Lower lobe of right lung (tissue), 2 donors: ENCODE data around the gene AFTPH. TPM values are rescaled to one million over a fixed set of nuclear protein-coding genes. Genes with fewer than 3 reads are reported as not detected.
A peak's percentile ranks its signal among the peaks of the same experiment; 100 is the strongest.

Experiments used
- ATAC-seq, 2 donors: fragments of 200-7000 bp; cut with Tn5 transposase; one replicate each; pipeline ENCODE4 v1.9.1; 2020 to 2022; ENCODE audit warnings: mild to moderate bottlenecking in 2 of 2, moderate library complexity in 2 of 2
- DNase-seq: peaks from one replicate; pipeline ENCODE4 v3.0.0-alpha.2; 2020
- H3K27ac ChIP-seq: fragments of 200-600 bp; one replicate; pipeline ENCODE4 v1.8.0; 2022
- H3K27me3 ChIP-seq: fragments of 200-600 bp; one replicate; pipeline ENCODE4 v1.8.0; 2022; ENCODE audit warnings: low read depth
- H3K36me3 ChIP-seq: fragments of 200-600 bp; one replicate; pipeline ENCODE4 v1.8.0; 2022; ENCODE audit warnings: mild to moderate bottlenecking
- H3K4me1 ChIP-seq: fragments of 200-600 bp; one replicate; pipeline ENCODE4 v1.8.0; 2022
- H3K4me3 ChIP-seq: fragments of 200-600 bp; one replicate; pipeline ENCODE4 v1.8.0; 2022; ENCODE audit warnings: mild to moderate bottlenecking
- H3K9me3 ChIP-seq: fragments of 200-600 bp; one replicate; pipeline ENCODE4 v1.8.0; 2022
- intact Hi-C: fragments of 100-400 bp; cut with DNase I; formaldehyde crosslinking; loops from one replicate; pipeline ENCODE4 v1.11.0; 2022
- total RNA-seq: library from RNA; stranded (reverse); fragmentation: NEBNext Ultra II Directional; extraction: Animal tissue kit (Norgen Biotek cat#: 25700); gene quantifications from one replicate; pipeline ENCODE4 v1.2.1, GENCODE V29; 2021
- TF ChIP-seq, protein P1 (sequence below): fragments of 200-600 bp; IDR thresholded peaks from one replicate; pipeline ENCODE4 v1.8.0; 2022; ENCODE audit warnings: antibody characterized with exemption, mild to moderate bottlenecking
- donor health status: DM: no; HTN: yes; CAD: no; lungs with severe emphysema.

AFTPH gene
- total RNA-seq, 1 donor from 2014 or later, result 42.6 TPM

DNA sequence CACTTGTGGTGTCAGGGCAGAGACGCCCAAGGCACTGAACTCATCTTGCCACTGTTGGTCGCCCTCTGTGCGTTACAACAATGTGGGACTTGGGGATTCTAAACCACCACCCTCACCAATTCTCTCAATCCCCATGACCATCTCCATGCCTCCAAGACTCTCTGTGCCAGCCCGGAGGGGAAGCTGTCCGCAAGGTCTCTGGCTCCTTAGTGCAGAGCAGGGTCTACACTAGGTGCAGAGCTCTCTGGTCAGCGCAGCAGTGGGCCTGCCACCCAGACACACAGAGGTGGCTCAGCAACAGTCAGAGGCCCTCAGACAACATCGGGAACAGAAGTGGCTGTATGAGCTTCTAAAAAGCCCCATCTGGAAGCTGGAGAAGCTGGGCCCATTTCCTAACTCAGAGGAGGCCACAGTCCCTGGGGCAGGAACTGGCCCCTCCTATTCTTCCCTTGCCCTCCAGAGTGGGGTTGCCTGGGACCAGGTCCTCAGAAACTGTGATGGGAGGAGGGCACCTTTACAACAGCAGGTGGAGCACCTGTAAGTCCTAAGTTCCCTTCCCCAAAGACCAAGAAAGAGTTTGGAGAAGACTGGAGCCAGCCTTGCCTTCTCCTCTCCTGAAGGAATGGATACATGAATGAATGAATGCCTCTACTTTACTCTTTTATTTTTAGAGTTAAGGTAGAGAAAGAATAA is 91.9 kb downstream of the AFTPH start:
- TF ChIP-seq, protein P1, sequence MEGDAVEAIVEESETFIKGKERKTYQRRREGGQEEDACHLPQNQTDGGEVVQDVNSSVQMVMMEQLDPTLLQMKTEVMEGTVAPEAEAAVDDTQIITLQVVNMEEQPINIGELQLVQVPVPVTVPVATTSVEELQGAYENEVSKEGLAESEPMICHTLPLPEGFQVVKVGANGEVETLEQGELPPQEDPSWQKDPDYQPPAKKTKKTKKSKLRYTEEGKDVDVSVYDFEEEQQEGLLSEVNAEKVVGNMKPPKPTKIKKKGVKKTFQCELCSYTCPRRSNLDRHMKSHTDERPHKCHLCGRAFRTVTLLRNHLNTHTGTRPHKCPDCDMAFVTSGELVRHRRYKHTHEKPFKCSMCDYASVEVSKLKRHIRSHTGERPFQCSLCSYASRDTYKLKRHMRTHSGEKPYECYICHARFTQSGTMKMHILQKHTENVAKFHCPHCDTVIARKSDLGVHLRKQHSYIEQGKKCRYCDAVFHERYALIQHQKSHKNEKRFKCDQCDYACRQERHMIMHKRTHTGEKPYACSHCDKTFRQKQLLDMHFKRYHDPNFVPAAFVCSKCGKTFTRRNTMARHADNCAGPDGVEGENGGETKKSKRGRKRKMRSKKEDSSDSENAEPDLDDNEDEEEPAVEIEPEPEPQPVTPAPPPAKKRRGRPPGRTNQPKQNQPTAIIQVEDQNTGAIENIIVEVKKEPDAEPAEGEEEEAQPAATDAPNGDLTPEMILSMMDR, result no peak
- DNase-seq, result no peak
- Histone ChIP-seq H3K36me3 (no peaks in the 10 kb centered on the region), H3K4me3 (no peak overlapping the region), H3K27me3 (no peaks in the 10 kb centered on the region), H3K9me3 (no peaks in the 10 kb centered on the region), H3K4me1 (no peaks in the 10 kb centered on the region), H3K27ac (no peak overlapping the region)
- no peak for ATAC-seq
- intact Hi-C loops, result no loop called here

DNA sequence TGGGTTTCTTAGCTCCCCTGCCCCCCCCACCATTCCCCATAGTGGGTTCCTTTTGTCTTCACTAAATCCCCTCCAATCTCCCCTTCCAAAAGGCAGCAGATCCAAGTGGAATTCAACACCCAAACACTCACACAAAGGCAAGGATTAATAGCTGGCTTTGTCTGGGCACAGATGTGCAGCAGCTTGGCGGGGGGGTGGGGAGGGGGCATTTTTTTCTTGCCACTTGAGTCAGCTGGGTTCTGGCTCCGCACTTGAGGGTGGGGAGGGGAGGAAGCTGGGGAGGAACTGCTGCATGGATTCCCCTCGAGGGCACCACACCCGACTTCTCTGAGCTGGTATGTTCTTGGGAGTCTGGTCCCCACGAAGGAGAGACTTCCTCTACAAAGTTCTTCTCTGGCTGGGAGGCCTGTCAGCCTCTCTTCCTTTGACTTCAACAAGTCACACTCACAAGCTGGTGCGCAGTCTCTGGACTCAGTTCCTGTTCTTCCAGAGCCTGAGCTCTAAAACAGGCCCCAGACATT is 93.6 kb downstream of the AFTPH start:
- Histone ChIP-seq H3K27me3 (no peaks in the 10 kb centered on the region), H3K9me3 (no peaks in the 10 kb centered on the region), H3K4me3 (no peak overlapping the region), H3K4me1 (no peaks in the 10 kb centered on the region), H3K36me3 (no peaks in the 10 kb centered on the region), H3K27ac (no peak overlapping the region)
- TF ChIP-seq, protein P1, result no peak
- no peak for DNase-seq
- ATAC-seq, result no peak
- intact Hi-C loops, result no loop called here

DNA sequence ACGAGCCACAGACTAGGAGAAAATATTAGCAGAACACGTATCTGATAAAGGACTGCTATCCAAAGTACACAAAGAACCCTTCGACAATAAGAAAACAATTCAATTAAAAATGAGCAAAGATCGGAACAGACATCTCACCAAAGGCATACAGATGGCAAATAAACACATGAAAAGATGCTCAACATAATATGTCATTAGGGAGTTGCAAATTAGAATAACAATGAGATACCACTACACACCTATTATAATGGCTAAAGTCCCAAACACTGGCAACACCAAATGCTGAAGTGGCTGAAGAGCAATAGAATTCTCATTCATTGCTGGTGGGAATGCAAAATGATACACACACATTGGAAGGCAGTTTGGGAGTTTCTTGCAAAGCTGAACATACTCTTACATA is 96.5 kb downstream of the AFTPH start:
- Histone ChIP-seq H3K4me1 (no peaks in the 10 kb centered on the region), H3K27me3 (no peaks in the 10 kb centered on the region), H3K9me3 (no peaks in the 10 kb centered on the region), H3K27ac (no peak overlapping the region), H3K36me3 (no peaks in the 10 kb centered on the region), H3K4me3 (no peak overlapping the region)
- TF ChIP-seq, protein P1, result no peak
- intact Hi-C loops, result no loop called here
- ATAC-seq (no peak), DNase-seq (no peak)

DNA sequence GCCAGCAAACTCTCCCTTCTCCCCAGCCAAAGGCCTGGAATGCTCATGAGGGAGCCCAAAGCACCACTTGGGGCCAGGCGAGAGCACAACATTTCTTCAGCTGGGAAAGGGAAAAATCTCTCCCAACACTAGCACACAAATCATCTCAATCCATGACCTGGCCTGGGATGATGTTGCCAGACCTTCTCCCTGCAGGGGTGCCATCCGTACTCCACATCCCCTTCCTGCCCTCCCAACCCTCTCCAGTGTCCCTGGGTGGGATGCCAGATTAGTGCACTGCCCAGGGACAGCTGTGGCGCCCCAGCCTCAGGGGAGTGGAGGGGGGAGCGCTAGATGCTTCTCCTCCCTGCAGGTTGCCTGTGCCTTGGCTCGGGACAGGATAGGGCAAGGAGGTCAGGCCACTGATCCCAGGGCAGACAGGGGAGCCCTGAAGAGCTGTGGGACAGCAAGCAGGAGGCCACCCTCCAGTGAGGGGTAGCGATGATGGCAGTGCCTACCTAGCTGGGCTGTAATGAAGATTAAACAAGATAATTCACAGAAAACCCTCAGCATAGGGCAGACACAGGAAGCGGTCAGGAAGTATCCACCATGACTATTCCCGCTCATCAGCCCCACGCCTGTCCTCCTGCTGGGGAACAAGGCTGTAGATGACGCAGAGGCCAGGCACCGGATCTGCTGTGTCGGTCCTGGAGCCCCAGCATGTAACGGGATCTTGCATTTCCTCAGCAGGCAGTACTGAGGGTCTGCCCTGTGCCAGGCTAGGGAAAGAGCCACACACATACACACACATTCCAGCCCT is 98.5 kb downstream of the AFTPH start:
- Histone ChIP-seq H3K27me3 (no peaks in the 10 kb centered on the region), H3K4me3 (no peak overlapping the region), H3K36me3 (no peaks in the 10 kb centered on the region), H3K9me3 (no peaks in the 10 kb centered on the region), H3K4me1 (no peaks in the 10 kb centered on the region), H3K27ac (no peak overlapping the region)
- ATAC-seq (peak in 1 of 2 donors; percentile 16), DNase-seq (no peak)
- TF ChIP-seq, protein P1, result peak; percentile 12
- intact Hi-C loops, result no loop called here

DNA sequence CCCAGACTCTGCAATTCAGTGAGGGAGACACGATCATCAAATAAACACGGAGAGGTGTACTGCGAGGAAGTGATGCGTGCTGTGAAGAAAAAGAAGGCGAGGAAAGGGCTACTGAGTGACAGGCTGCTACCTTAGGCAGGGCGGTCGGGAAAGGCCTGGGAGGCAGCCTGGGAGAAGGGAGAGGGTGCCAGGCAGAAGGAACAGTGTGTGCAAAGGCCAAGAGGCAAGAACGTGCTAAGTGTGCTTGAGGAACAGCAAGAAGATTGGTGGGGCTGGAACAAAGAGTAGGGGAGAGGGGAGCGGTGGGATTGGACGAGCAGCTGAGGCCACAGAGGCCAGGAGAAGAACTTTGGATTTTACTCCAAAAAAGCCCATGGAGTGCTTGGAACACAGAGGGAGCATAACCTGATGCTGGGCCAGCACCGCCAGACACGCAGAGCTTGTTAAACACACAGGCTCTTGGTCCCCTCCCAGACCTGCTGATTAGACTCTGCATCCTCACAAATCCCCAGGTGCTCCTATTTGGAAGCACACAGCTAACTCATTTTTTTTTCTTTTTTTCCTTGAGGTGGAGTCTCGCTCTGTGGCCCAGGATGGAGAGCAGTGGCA is 99.2 kb downstream of the AFTPH start:
- ATAC-seq (no peak), DNase-seq (no peak)
- H3K9me3 ChIP-seq, result no peaks in the 10 kb centered on the region
- no peak overlapping the region for H3K27ac ChIP-seq
- H3K4me1 ChIP-seq, result no peaks in the 10 kb centered on the region
- H3K36me3 ChIP-seq, result no peaks in the 10 kb centered on the region
- TF ChIP-seq, protein P1, result no peak
- H3K27me3 ChIP-seq, result no peaks in the 10 kb centered on the region
- intact Hi-C loops, result no loop called here
- H3K4me3 ChIP-seq, result no peak overlapping the region
